MM.1S (cell line): Measurements from ENCODE around the gene LIN7A.
A peak's percentile ranks its signal among the peaks of the same experiment; 100 is the strongest.

ENCODE experiments used
- DNase-seq: peaks from one replicate; pipeline ENCODE4 v3.0.0-alpha.2; 2015
- H2AFZ ChIP-seq: fragments of 300-600 bp; sonication (generic); 2 replicates; pipeline ENCODE4 v1.6.0; 2016; ENCODE audit warnings: antibody characterized with exemption, low read length
- H3F3A ChIP-seq: fragments of 300-600 bp; sonication (generic); 2 replicates; pipeline ENCODE4 v1.6.1; 2016; ENCODE audit warnings: mild to moderate bottlenecking, antibody characterized with exemption, low read length, moderate library complexity, mixed read lengths; ENCODE audit not compliant: insufficient read depth
- H3K27ac ChIP-seq: fragments of 300-600 bp; sonication (generic); 2 replicates; pipeline ENCODE4 v1.5.1; 2016; ENCODE audit warnings: mild to moderate bottlenecking, low read length
- H3K27me3 ChIP-seq: fragments of 300-600 bp; sonication (generic); replicated peaks from 2 replicates; pipeline ENCODE4 v1.6.0; 2016; ENCODE audit warnings: low read length; ENCODE audit not compliant: insufficient read depth
- H3K36me3 ChIP-seq: fragments of 300-600 bp; sonication (generic); replicated peaks from 2 replicates; pipeline ENCODE4 v1.6.1; 2016; ENCODE audit warnings: mild to moderate bottlenecking, low read length, mixed read lengths; ENCODE audit not compliant: insufficient read depth
- H3K4me1 ChIP-seq: fragments of 300-600 bp; sonication (generic); 2 replicates; pipeline ENCODE4 v1.6.1; 2016; ENCODE audit warnings: low read length, mixed read lengths
- H3K4me2 ChIP-seq: fragments of 300-600 bp; sonication (generic); 2 replicates; pipeline ENCODE4 v1.6.0; 2016; ENCODE audit warnings: low read depth, low read length
- H3K4me3 ChIP-seq: fragments of 300-600 bp; sonication (generic); 2 replicates; pipeline ENCODE4 v1.5.1; 2016; ENCODE audit warnings: low read length, mixed read lengths
- H3K79me2 ChIP-seq: fragments of 300-600 bp; sonication (generic); 2 replicates; pipeline ENCODE4 v1.6.1; 2016; ENCODE audit warnings: mixed run types, low read length, mixed read lengths
- H3K9ac ChIP-seq: fragments of 300-600 bp; sonication (generic); 2 replicates; pipeline ENCODE4 v1.6.1; 2016; ENCODE audit warnings: low read length, mixed read lengths
- H3K9me2 ChIP-seq: fragments of 300-600 bp; sonication (generic); replicated peaks from 2 replicates; pipeline ENCODE4 v1.6.1; 2016; ENCODE audit warnings: mild to moderate bottlenecking, low read length, mixed read lengths; ENCODE audit not compliant: insufficient read depth
- H3K9me3 ChIP-seq: fragments of 300-600 bp; sonication (generic); replicated peaks from 2 replicates; pipeline ENCODE4 v1.6.1; 2016; ENCODE audit warnings: mild to moderate bottlenecking, low read length, mixed read lengths; ENCODE audit not compliant: insufficient read depth
- H4K20me1 ChIP-seq: fragments of 300-600 bp; sonication (generic); 2 replicates; pipeline ENCODE4 v1.6.1; 2016; ENCODE audit warnings: mild to moderate bottlenecking, low read length, moderate library complexity, mixed read lengths; ENCODE audit not compliant: insufficient read depth
- CTCF ChIP-seq: fragments of 300-600 bp; sonication (generic); IDR thresholded peaks from 2 replicates; pipeline ENCODE4 v1.5.1; 2016; ENCODE audit warnings: antibody characterized with exemption, low read length, mixed read lengths
- EZH2 ChIP-seq: fragments of 300-600 bp; sonication (generic); optimal IDR thresholded peaks from 2 replicates; pipeline ENCODE3; 2017; ENCODE audit warnings: low read depth, mild to moderate bottlenecking, antibody characterized with exemption, low read length, mixed read lengths
- EZH2phosphoT487 ChIP-seq: fragments of 300-600 bp; sonication (generic); IDR thresholded peaks from 2 replicates; pipeline ENCODE4 v1.6.1; 2018; ENCODE audit warnings: antibody characterized with exemption, low read length

The LIN7A gene

GRCh38 chr12:80938397-80938796, 663 bp upstream of the LIN7A start:
- no peak for DNase-seq
- Histone ChIP-seq H3F3A (no peaks in the 10 kb centered on the region), H3K9me2 (no peaks in the 10 kb centered on the region), H3K9ac (no peak overlapping the region), H2AFZ (no peak overlapping the region), H3K9me3 (no peaks in the 10 kb centered on the region), H3K4me3 (no peak overlapping the region), H3K36me3 (no peaks in the 10 kb centered on the region), H4K20me1 (no peaks in the 10 kb centered on the region), H3K27ac (no peak overlapping the region), H3K27me3 (no peaks in the 10 kb centered on the region), H3K4me2 (no peak overlapping the region), H3K79me2 (no peaks in the 10 kb centered on the region), H3K4me1 (no peaks in the 10 kb centered on the region)
- TF ChIP-seq EZH2phosphoT487: no peak

- Histone ChIP-seq H2AFZ (peak overlapping the region; percentile 86), H3K4me3 (peak overlapping the region; percentile 67), H3K4me1 (no peaks in the 10 kb centered on the region), H3K36me3 (no peaks in the 10 kb centered on the region), H3K27ac (no peak overlapping the region), H4K20me1 (no peaks in the 10 kb centered on the region), H3K9me3 (no peaks in the 10 kb centered on the region), H3F3A (no peaks in the 10 kb centered on the region), H3K9me2 (no peaks in the 10 kb centered on the region), H3K79me2 (no peaks in the 10 kb centered on the region), H3K9ac (peak overlapping the region; percentile 24; the same call in 1 of the 2 replicates), H3K27me3 (no peaks in the 10 kb centered on the region), H3K4me2 (peak overlapping the region; percentile 83)
- no peak for TF ChIP-seq CTCF
- no peak for TF ChIP-seq EZH2phosphoT487
- TF ChIP-seq EZH2: no peak
- DNase-seq: peak; percentile 44
Observed at GRCh38 chr12:80936642-80937390, 918 bp downstream of the LIN7A start.

GRCh38 chr12:80936353-80936641, 1.4 kb downstream of the LIN7A start:
- TF ChIP-seq EZH2 (no peak), EZH2phosphoT487 (no peak)
- Histone ChIP-seq H3F3A (no peaks in the 10 kb centered on the region), H3K79me2 (no peaks in the 10 kb centered on the region), H3K4me1 (no peaks in the 10 kb centered on the region), H2AFZ (peak overlapping the region; percentile 86), H3K4me2 (peak overlapping the region; percentile 83), H3K36me3 (no peaks in the 10 kb centered on the region), H3K9me3 (no peaks in the 10 kb centered on the region), H3K9me2 (no peaks in the 10 kb centered on the region), H3K9ac (peak overlapping the region; percentile 24; the same call in 1 of the 2 replicates), H4K20me1 (no peaks in the 10 kb centered on the region), H3K4me3 (peak overlapping the region; percentile 67), H3K27me3 (no peaks in the 10 kb centered on the region), H3K27ac (no peak overlapping the region)
- no peak for DNase-seq

- TF ChIP-seq CTCF (no peak), EZH2 (no peak), EZH2phosphoT487 (no peak)
- no peak overlapping the region for H3K4me2 ChIP-seq
- no peak overlapping the region for H2AFZ ChIP-seq
- H3K27ac ChIP-seq: no peak overlapping the region
- H3K9ac ChIP-seq: no peak overlapping the region
- no peaks in the 10 kb centered on the region for H3K9me3 ChIP-seq
- no peaks in the 10 kb centered on the region for H3F3A ChIP-seq
- H3K4me3 ChIP-seq: no peak overlapping the region
- H3K27me3 ChIP-seq: no peaks in the 10 kb centered on the region
- no peaks in the 10 kb centered on the region for H3K9me2 ChIP-seq
- no peaks in the 10 kb centered on the region for H3K4me1 ChIP-seq
- no peaks in the 10 kb centered on the region for H4K20me1 ChIP-seq
- DNase-seq: no peak
- H3K36me3 ChIP-seq: no peaks in the 10 kb centered on the region
- no peaks in the 10 kb centered on the region for H3K79me2 ChIP-seq
Observed at GRCh38 chr12:80935111-80935510, 2.6 kb downstream of the LIN7A start.
